VCaP (cell line): ENCODE results near the gene SLIT1.

Source experiments
- H3K27ac ChIP-seq: fragments of 450-650 bp; 2 replicates; pipeline ENCODE4 v1.5.1; 2017
- TF ChIP-seq, protein P1 (sequence below): fragments of 450-650 bp; conservative IDR thresholded peaks from 2 replicates; pipeline ENCODE4 v1.5.1; 2017; ENCODE audit warnings: mild to moderate bottlenecking, moderate library complexity

Gene SLIT1

DNA sequence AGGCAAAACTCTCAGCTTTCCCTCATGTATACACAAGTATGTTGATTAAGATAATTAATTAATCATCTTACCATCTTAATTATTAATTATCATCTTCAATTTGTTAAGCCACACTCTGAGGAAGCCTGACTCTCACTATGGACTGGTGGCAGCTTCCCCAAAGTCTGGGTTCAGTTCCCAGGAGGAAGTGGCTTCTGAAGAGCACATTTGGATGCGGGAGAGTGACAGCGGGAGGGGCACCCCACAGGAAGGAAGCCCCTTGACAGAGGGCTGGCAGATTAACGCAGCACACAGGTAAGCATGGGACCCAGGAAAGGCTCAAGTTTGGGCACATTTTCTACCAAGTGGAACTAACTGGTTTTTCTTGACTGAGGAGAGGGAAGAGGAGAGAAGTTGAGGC lies 13.4 kb upstream of the SLIT1 start:
- H3K27ac ChIP-seq: peak overlapping the region; percentile 95
- TF ChIP-seq, protein P1, sequence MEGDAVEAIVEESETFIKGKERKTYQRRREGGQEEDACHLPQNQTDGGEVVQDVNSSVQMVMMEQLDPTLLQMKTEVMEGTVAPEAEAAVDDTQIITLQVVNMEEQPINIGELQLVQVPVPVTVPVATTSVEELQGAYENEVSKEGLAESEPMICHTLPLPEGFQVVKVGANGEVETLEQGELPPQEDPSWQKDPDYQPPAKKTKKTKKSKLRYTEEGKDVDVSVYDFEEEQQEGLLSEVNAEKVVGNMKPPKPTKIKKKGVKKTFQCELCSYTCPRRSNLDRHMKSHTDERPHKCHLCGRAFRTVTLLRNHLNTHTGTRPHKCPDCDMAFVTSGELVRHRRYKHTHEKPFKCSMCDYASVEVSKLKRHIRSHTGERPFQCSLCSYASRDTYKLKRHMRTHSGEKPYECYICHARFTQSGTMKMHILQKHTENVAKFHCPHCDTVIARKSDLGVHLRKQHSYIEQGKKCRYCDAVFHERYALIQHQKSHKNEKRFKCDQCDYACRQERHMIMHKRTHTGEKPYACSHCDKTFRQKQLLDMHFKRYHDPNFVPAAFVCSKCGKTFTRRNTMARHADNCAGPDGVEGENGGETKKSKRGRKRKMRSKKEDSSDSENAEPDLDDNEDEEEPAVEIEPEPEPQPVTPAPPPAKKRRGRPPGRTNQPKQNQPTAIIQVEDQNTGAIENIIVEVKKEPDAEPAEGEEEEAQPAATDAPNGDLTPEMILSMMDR: no peak

DNA sequence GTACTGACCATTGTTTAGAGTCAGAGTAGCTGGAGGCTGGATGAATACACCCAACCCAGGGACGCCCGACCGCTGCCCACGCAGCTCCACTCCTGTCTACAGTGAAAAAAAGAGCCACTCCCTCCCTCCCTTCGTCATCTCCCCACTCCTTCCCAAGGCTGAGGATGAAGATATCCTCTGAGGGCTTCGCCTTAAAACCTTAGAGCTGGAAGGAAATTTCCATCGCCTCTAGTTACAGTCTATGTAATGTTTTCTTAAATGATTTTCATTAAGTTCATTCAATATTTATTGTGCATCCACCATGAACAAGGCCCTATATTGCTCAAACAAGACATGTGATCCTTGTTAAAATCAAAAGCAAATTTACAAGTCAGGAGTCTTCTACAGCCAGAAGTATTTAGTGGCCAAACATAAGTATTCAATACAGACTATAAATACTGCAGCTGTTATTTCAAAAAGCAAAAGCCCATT lies 11.3 kb upstream of the SLIT1 start:
- TF ChIP-seq, protein P1: no peak
- H3K27ac ChIP-seq: peak overlapping the region; percentile 95

DNA sequence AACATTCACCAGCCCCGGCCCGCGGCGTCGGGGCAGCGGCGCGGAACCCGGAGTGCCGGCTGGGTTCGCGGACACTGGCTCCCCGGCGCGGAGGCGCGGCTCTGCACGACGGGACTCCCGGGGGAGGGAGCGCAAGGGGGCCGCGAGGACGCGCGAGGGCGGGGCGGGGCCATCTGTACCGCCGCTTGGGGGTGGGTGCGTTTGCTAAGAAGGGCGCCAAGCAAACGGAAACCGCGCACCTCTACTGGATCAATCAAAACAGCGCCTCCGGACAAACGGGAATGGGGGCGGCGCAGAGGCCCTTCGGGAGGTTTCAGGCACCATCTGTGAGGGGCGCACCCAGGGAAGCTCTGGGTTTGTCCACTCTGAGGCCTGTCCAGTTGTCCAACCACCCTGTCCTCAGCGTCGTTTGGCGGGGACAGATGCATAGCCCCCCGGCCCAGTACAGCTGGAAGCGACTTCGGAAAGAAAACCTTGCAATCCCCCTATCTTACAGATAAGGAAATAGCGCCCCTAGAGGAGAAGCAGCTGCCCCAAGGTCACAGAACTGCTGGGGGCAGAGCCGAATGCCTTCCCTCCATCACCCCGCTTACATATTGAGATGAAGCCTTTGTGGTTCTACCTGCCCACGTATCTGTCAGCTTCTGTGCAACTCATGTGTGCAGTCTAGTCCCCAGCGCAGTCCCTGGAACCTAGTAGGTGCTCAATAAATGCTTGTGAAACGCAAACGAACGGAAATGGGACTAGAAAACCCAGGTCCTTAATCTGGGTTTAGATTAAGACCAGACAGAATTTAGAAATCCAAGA lies 10.7 kb upstream of the SLIT1 start:
- peak overlapping the region; percentile 95 for H3K27ac ChIP-seq
- TF ChIP-seq, protein P1: peak; percentile 61

DNA sequence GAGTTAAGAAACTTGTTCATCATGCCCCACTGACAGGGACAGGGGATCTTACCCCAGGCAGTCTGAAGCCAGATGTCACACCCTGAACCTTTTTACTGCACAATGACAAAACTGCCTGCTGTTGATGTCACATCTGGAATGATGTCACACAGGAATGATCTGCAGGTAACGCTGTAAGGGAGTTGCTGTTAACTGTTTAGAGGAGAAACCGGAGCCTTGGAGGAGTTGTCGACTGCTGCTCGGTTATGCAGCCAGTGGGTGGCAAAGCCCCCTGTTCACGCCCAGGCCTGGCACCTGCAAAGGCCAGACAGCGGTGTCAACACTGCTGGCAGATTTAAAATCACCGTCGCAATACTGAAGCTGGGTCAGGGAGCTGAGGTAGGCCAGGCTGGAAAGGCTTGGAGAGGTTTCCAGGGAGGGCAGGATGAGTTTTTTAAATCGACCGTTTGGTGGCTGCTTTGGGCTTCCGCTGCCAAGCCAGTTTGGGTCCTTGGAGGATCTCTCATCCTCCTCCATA lies 10.0 kb upstream of the SLIT1 start:
- H3K27ac ChIP-seq: peak overlapping the region; percentile 95
- TF ChIP-seq, protein P1: no peak

DNA sequence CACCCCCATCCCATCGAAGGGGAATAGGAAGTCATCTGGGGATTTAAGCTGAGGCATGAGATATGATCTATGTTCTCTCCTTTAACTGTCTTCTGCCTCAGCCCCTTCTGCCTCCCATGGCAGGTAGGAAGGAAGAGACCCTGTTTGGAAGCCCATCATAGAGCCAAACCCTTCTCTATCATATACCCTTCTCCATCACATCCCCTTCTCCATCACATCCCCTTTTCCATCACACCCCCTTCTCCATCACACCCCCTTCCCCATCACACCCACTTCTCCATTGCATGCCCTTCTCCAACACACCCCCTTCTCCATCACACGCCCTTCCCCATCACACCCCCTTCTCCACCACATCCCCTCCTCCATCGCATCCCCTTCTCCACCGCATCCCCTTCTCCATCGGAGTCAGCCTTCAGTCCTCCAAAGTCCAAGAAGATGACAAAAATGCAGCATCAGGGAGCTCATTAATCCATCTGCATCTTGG lies 7.2 kb upstream of the SLIT1 start:
- H3K27ac ChIP-seq: no peak overlapping the region; the same call in 1 of the 2 replicates
- TF ChIP-seq, protein P1: no peak

DNA sequence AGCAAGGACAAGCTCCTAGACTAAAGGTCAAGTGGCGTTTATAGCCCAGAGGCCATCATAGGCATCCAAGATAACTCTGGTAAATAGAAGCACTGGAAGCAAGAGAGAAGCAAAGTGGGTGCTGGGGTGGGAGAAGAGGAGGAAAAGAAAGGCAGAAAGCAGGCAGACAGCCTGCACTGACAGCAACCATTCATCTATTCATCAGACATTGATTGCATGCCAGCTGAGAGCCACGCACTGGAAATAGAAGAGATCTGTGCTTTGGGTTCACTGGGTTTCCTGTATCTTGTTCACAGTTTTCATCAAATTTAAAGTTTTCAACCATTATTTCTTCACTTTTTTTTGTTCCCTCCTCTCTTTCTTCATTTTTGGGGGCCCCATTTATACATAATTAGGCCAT lies 4.7 kb upstream of the SLIT1 start:
- TF ChIP-seq, protein P1: no peak

DNA sequence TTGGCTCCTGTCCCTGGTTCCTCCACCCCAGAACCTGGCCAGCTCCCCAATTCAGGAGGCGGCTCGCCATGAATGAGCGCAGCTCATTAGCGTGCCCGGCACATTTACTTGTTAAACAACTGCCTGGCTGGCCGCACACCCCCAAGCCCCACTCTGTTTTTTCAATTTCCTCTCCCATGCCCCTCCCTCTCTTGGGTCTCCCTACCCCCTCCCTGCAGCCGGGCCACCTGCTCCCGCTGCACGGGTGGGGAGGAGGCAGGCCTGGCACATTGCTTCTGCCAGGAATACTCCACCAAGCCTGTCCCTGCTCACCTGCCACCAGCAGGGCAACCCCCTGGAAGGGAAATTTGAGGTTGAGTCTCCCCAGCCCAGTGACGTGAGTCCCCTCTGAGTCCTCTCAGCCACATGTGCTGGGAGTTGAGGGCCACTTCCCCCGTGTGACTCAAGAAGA lies 2.5 kb upstream of the SLIT1 start:
- TF ChIP-seq, protein P1: no peak
- H3K27ac ChIP-seq: no peak overlapping the region; the same call in 1 of the 2 replicates

More for the DNA sequence above, 4.7 kb upstream of the SLIT1 start:
- H3K27ac ChIP-seq: no peak overlapping the region
